Activated T-cell treated with anti-CD3 and anti-CD28 coated beads, Interleukin-2, amount 50 U/mL, for 4 hours (primary cell): ENCODE measurements around the gene STRN. TPM values are rescaled to one million over a fixed set of nuclear protein-coding genes. Genes with fewer than 3 reads are reported as not detected.
"Not testable (repeated sequence)": the region's sequence is repeated elsewhere in the genome, so short reads cannot be mapped to it uniquely, and the experiment has no call there.

Source experiments
- ATAC-seq, 2 donors: fragments of 200-7000 bp; cut with Tn5 transposase; one replicate each; pipeline ENCODE4 v1.10.0; 2021
- DNase-seq: peaks from one replicate; pipeline ENCODE4 v3.0.0-alpha.2; 2020
- H3K27me3 Mint-ChIP-seq: one replicate; pipeline ENCODE4 v1.8.0; 2021; ENCODE audit warnings: low read depth, mixed read lengths
- H3K36me3 Mint-ChIP-seq: one replicate; pipeline ENCODE4 v1.8.0; 2022; ENCODE audit warnings: mixed read lengths; ENCODE audit not compliant: insufficient read depth
- H3K4me1 Mint-ChIP-seq: one replicate; pipeline ENCODE4 v1.8.0; 2021; ENCODE audit warnings: low read depth, mixed read lengths
- H3K4me3 Mint-ChIP-seq: one replicate; pipeline ENCODE4 v1.8.0; 2021; ENCODE audit warnings: mild to moderate bottlenecking, moderate library complexity, mixed read lengths
- H3K9me3 Mint-ChIP-seq: one replicate; pipeline ENCODE4 v1.8.0; 2021; ENCODE audit warnings: mixed read lengths
- total RNA-seq, 3 donors: library from RNA; stranded (reverse); gene quantifications; one replicate each; pipeline ENCODE4 v1.2.1, GENCODE V29; 2021

The STRN gene
- total RNA-seq, 3 donors from 2014 or later: 19.0 to 19.7 (median 19.7) TPM

DNA sequence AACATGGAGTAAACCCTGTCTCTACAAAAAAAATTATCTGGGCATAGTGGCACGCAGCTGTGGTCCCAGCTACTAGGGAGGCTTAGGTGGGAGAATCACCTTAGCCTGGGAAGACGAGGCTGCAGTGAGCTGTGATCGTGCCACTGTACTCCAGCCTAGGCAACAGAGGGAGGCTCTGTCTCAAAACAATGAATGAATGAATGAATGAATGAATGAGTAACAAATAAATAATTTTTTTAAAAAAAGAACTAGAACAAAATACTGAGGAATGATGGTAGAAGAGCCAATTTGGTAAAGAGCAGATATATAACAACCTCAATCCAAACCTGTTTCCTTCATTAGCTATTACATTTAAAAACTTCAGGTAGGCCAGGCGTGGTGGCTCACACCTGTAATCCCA lies 60.1 kb downstream of the STRN start:
- ATAC-seq (no peak), DNase-seq (no peak)
- no peaks in the 10 kb centered on the region for H3K9me3 Mint-ChIP-seq
- H3K4me3 Mint-ChIP-seq: no peak overlapping the region
- no peaks in the 10 kb centered on the region for H3K4me1 Mint-ChIP-seq
- peaks cover 8% of the 10 kb centered on the region for H3K36me3 Mint-ChIP-seq
- H3K27me3 Mint-ChIP-seq: no peaks in the 10 kb centered on the region

DNA sequence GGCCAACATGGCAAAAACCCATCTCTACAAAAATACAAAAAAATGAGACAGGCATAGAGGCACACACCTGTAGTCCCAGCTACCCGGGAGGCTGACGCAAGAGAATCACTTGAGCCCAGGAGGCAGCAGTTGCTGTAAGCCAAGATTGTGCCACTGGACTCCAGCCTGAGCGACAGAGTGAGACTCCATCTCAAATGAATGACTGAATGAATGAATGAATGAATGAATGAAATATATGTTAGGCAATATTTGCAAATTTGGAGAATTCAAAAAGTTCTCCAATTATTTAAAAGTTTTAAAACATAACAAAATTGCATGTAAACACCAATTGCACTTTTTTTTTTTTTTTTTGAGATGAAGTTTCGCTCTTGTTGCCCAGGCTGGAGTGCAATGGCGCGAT lies 61.7 kb downstream of the STRN start:
- Mint-ChIP-seq H3K36me3 (peaks cover 11% of the 10 kb centered on the region), H3K9me3 (no peaks in the 10 kb centered on the region), H3K4me1 (no peaks in the 10 kb centered on the region), H3K27me3 (no peaks in the 10 kb centered on the region), H3K4me3 (no peak overlapping the region)
- DNase-seq: no peak
- no peak for ATAC-seq

DNA sequence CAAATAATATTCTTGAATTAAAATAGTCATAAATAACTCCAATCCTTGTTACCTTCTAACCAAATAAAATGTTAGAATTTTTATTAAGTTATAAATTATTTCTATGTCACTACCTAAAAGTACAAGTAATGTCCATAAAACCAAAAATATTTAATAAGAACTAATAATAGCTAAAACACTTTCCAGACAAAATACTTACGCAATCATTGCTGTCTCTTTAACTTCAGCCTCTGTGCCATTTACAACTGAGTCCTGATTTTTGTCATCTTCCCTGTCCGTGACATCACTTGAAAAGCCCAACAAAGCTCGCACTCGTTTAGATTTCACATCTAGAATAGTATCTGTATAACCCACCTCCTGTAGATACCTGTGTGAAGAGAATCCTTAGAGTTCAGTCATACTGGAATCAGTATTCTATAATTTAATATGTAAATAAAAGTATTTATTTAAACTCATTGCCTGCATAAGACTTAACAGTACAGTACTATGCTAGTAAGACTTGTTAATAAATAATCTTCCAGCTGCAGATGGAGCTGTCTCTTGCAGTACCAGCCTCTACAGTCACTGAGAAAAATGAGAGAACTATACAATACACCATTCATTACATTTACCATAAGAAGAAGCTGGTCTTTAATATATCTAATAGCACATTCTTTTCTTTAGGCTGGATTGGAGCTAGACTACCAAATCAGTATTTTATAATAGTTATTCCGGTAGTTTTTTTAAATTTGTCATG lies 63.8 kb downstream of the STRN start:
- Mint-ChIP-seq H3K9me3 (no peaks in the 10 kb centered on the region), H3K36me3 (peaks cover 19% of the 10 kb centered on the region), H3K27me3 (no peaks in the 10 kb centered on the region), H3K4me3 (no peak overlapping the region), H3K4me1 (no peaks in the 10 kb centered on the region)
- no peak for ATAC-seq
- DNase-seq: no peak

DNA sequence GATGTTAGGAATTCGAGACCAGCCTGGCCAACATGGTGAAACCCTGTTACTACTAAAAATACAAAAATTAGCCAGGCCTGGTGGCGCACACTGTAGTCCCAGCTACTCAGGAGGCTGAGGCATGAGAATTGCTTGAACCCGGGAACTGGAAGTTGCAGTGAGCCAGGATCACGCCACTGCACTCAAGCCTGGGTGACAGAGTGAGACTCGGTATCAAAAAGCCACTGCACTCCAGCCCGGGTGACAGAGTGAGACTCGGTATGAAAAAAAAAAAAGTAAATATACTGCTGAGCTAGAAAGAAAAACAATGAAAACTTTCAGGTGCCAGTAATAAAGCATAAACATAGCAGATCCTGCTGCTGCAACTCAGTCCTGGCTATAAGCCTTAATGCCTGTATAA lies 73.5 kb downstream of the STRN start:
- Mint-ChIP-seq H3K4me3 (no peak overlapping the region), H3K9me3 (no peaks in the 10 kb centered on the region), H3K27me3 (no peaks in the 10 kb centered on the region), H3K4me1 (peaks cover 8% of the 10 kb centered on the region), H3K36me3 (peaks cover 19% of the 10 kb centered on the region)
- no peak for ATAC-seq
- DNase-seq: no peak

DNA sequence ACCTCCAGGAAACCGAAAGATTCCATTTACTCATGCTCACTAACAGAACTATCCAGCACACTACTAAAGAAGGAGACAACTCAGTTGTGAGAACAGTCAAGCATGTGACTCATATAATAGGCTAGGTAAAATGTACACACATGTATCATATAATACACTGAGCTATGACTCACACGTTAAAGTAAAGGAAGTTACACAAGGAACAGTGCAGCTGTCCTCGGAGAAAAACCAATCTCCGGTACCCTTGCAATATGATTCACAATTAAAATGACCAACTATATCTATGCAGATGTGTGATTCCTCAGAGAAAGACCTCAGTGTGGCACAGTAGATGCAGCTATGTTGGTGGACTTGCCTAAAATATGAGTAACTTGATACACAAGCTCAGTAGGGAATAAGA lies 76.5 kb downstream of the STRN start:
- no peaks in the 10 kb centered on the region for H3K27me3 Mint-ChIP-seq
- peaks cover 8% of the 10 kb centered on the region for H3K4me1 Mint-ChIP-seq
- DNase-seq (no peak), ATAC-seq (peak; percentile 97 to 99)
- peaks cover 19% of the 10 kb centered on the region for H3K36me3 Mint-ChIP-seq
- H3K4me3 Mint-ChIP-seq: no peak overlapping the region
- H3K9me3 Mint-ChIP-seq: no peaks in the 10 kb centered on the region

DNA sequence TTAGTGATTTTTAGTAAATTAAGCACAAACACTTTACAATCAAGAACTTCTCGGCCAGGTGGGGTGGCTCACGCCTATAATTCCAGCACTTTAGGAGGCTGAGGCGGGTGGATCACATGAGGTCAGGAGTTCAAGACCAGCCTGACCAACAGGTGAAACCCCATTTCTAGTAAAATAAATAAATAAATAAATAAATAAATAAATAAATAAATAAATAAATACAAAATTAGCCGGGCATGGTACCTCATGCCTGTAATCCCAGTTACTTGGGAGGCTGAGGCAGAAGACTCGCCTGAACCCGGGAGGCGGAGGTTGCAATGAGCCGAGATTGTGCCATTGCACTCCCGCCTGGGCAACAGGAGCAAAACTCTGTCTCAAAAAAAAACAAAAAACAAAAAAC lies 79.2 kb downstream of the STRN start:
- not testable (repeated sequence) for DNase-seq, ATAC-seq, H3K4me1 Mint-ChIP-seq, H3K4me3 Mint-ChIP-seq, H3K9me3 Mint-ChIP-seq, H3K27me3 Mint-ChIP-seq
- H3K36me3 Mint-ChIP-seq: peaks cover 22% of the 10 kb centered on the region

DNA sequence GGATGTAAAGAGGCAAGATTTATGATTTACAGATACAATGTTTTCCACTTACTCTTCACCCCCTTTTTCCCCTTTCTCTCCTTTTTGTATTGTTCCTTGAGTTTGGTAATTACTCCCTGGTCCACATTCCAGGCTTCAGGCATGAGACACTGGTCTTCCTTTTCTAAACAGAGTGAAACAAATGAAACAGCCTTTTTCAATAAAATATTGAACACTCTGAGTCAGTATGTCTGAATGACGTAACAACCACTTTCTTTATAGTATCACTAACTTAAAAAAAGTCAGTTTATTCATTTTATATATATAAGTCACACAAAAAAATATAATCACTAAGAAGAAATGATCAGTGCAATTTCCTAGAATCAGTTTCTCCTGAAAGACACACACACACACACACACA lies 79.7 kb downstream of the STRN start:
- no peak overlapping the region for H3K4me3 Mint-ChIP-seq
- DNase-seq (no peak), ATAC-seq (no peak)
- peaks cover 23% of the 10 kb centered on the region for H3K36me3 Mint-ChIP-seq
- peaks cover 8% of the 10 kb centered on the region for H3K4me1 Mint-ChIP-seq
- no peaks in the 10 kb centered on the region for H3K27me3 Mint-ChIP-seq
- no peaks in the 10 kb centered on the region for H3K9me3 Mint-ChIP-seq

DNA sequence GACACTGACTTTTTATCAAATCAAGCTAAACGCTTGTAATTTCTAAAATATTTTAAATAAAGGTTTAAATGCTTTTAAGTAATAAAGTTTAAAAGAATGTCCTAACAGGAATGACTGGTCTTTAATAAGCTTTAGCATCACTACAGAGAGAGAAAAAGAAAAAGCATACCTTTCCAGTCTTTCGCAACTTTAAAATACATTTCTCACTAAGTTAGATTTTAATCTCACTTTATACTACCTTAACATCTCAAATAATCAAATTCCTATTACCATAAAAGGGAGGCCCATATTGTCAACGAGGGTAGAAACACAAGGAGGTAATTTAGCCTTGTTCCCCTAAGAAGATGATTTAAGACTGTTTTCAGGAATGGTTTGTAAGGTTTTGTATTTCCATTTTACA lies 80.7 kb downstream of the STRN start:
- H3K9me3 Mint-ChIP-seq: no peaks in the 10 kb centered on the region
- H3K4me1 Mint-ChIP-seq: peaks cover 8% of the 10 kb centered on the region
- H3K36me3 Mint-ChIP-seq: peaks cover 28% of the 10 kb centered on the region
- no peak overlapping the region for H3K4me3 Mint-ChIP-seq
- no peak for ATAC-seq
- no peaks in the 10 kb centered on the region for H3K27me3 Mint-ChIP-seq
- no peak for DNase-seq

DNA sequence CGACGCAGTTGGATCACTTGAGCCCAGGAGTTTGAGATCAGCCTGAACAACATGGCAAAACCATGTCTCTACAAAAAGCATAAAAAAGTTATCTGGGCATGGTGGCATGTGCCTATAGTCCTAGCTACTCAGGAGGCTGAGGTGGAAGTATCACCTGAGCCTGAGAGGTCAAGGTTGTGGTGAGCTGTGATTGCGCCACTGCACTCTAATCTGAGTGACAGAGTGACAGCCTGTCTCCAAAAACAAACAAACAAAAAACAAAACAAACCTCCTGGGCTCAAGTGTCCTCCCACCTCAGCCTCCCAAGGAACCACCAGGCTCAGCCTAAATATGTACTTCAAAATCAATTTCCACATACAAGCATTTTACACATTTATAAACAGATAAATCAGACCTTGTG lies 83.8 kb downstream of the STRN start:
- ATAC-seq: no peak
- no peak overlapping the region for H3K4me3 Mint-ChIP-seq
- DNase-seq: no peak
- no peaks in the 10 kb centered on the region for H3K9me3 Mint-ChIP-seq
- H3K36me3 Mint-ChIP-seq: peaks cover 23% of the 10 kb centered on the region
- no peaks in the 10 kb centered on the region for H3K4me1 Mint-ChIP-seq
- no peaks in the 10 kb centered on the region for H3K27me3 Mint-ChIP-seq

DNA sequence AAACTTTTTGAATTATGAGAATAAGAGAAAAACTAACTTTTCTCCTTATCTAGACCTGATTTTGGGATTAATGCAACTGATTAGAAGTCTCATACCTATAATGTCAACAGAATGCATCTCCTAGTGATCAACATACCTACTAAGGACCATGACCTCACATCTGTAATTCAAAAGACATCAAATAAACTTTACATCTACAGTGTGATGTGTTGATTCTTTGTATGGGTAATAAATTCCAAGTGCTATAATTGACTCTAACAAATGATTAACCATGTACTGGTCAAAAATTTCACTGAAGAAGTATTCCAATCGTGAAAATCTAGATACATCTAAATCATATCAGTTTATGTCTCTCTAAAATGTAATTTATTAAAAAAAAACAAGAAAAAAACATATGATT lies 84.5 kb downstream of the STRN start:
- no peak for ATAC-seq
- no peak for DNase-seq
- no peaks in the 10 kb centered on the region for H3K4me1 Mint-ChIP-seq
- H3K36me3 Mint-ChIP-seq: peaks cover 28% of the 10 kb centered on the region
- H3K4me3 Mint-ChIP-seq: no peak overlapping the region
- H3K27me3 Mint-ChIP-seq: no peaks in the 10 kb centered on the region
- no peaks in the 10 kb centered on the region for H3K9me3 Mint-ChIP-seq

DNA sequence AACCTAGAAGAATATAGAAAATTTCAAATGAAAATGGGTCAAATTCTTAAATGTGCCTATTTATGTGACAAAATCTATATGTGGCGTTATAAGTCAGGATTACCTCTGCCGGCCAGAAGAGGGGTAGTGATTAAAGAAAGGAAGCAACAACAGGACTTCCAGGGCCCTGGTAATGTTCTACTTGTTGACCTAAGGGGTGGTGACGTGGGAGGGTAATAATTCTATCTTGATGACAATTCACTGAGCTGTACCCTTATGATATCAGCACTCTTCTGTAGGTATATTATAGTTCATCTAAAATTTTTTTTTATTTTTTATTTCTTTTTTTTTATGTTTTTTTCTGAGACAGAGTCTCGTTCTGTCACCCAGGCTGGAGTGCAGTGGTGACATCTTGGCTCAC lies 87.9 kb downstream of the STRN start:
- ATAC-seq (no peak), DNase-seq (no peak)
- Mint-ChIP-seq H3K4me3 (no peak overlapping the region), H3K36me3 (peaks cover 40% of the 10 kb centered on the region), H3K4me1 (no peaks in the 10 kb centered on the region), H3K9me3 (no peaks in the 10 kb centered on the region), H3K27me3 (no peaks in the 10 kb centered on the region)

DNA sequence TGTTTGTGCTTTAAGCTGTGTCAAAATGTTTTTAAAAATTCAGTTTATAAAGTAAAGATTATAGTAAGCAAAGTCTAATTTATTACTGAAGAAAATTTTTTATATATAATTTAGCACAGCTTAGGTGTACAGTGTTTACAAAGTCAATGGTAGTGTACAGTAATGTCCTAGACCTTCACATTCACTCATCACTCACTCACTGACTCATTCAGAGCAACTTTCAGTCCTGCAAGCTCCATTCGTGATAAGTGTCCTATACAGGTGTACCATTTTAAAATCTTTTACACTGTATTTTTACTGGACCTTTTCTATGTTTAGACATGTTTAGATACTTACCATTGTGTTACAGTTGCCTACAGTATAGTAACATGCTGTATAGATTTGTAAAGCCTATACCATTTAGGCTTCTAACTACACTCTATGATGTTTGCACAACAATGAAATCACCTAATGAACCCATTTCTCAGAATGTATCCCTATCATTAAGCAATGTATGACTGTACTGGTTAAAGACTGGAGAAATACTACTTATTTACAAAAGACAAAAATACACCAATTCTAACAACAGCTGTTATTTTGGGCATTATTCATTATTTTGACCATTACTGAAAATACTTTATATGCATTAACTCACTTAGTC lies 95.1 kb downstream of the STRN start:
- Mint-ChIP-seq H3K4me1 (no peaks in the 10 kb centered on the region), H3K36me3 (peaks cover 43% of the 10 kb centered on the region), H3K4me3 (no peak overlapping the region), H3K9me3 (no peaks in the 10 kb centered on the region), H3K27me3 (no peaks in the 10 kb centered on the region)
- no peak for ATAC-seq
- no peak for DNase-seq

DNA sequence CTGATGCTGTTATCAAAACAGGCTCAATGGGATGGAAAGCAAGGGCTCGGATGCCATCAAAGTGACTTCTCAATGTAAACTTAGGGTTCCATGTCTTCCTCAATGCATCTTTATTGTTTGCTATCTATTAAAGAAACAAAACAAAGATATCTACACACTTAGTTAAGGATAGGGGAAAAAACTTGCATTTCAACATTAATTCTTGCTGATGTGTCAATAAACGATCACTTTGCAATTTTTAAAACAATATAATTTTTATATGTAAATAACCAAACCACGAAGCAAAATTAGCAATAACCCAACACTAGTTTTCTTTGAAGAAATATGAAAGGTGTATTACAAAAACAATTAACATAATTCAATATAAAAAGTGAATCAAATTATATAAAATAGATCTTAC lies 96.7 kb downstream of the STRN start:
- Mint-ChIP-seq H3K4me1 (no peaks in the 10 kb centered on the region), H3K4me3 (no peak overlapping the region), H3K27me3 (no peaks in the 10 kb centered on the region), H3K9me3 (no peaks in the 10 kb centered on the region), H3K36me3 (peaks cover 41% of the 10 kb centered on the region)
- DNase-seq (no peak), ATAC-seq (no peak)

DNA sequence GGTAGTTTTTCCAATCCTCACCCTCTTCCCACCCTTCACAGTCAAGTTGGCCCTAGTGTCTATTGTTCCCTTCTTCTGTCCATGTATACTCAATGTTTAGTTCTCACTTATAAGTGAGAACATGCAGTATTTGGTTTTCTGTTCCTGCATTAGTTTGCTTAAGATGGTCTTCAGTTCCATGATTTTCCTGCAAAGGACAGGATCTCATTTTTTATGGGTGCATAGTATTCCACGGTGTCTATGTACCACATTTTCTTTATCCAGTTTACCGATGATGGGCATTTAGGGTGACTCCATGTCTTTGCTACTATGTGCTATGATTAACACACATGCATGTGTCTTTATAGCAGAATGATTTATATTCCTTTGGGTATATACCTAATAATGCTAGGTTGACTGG lies 104.4 kb downstream of the STRN start:
- peaks cover 57% of the 10 kb centered on the region for H3K36me3 Mint-ChIP-seq

DNA sequence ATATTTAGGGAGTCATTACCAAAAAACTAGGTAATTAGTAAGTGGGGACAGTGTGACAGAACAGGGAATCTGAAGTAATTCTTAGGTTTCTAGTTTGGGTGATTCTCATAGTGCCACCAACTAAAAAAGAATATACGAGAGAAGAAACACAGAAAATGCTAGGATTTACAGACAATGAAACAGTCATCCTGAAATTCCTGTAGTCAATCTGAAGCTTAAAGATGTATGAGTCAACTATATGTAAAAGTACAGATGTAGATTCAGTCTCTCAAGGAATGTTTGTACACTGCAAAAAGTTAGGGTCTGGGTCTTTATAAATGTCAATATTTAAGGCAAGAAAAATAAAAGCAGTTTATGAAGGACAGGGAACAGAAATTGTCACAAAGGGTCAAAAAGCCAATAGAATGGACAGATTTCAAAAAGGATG lies 107.0 kb downstream of the STRN start:
- Mint-ChIP-seq H3K4me3 (no peak overlapping the region), H3K9me3 (no peaks in the 10 kb centered on the region), H3K4me1 (peaks cover 10% of the 10 kb centered on the region), H3K36me3 (peaks cover 48% of the 10 kb centered on the region), H3K27me3 (no peaks in the 10 kb centered on the region)
- ATAC-seq (peak; percentile 27 to 50), DNase-seq (no peak)

More for the DNA sequence above, 104.4 kb downstream of the STRN start:
- no peak for DNase-seq
- H3K9me3 Mint-ChIP-seq: no peaks in the 10 kb centered on the region
- no peak for ATAC-seq
- H3K4me1 Mint-ChIP-seq: peaks cover 10% of the 10 kb centered on the region
- H3K4me3 Mint-ChIP-seq: no peak overlapping the region
- H3K27me3 Mint-ChIP-seq: no peaks in the 10 kb centered on the region
